WERI-Rb-1 (cell line): ENCODE data around the gene JAG2.
A peak's percentile ranks its signal among the peaks of the same experiment; 100 is the strongest.

ENCODE experiments used
- DNase-seq: peaks from one replicate; pipeline ENCODE4 v3.0.0-alpha.2; 2020
- H3K27ac ChIP-seq: fragments of 250-450 bp; sonication (Bioruptor Pico); 2 replicates; pipeline ENCODE4 v1.5.1; 2020; ENCODE audit warnings: mild to moderate bottlenecking, moderate library complexity
- H3K27me3 ChIP-seq: fragments of 250-450 bp; sonication (Bioruptor Pico); 2 replicates; pipeline ENCODE4 v1.5.1; 2021; ENCODE audit warnings: mild to moderate bottlenecking, low read depth, moderate library complexity; ENCODE audit not compliant: insufficient read depth, severe bottlenecking
- H3K36me3 ChIP-seq: fragments of 250-450 bp; sonication (Bioruptor Pico); 2 replicates; pipeline ENCODE4 v1.5.1; 2020; ENCODE audit warnings: mild to moderate bottlenecking, moderate library complexity
- H3K4me3 ChIP-seq: 2 replicates; pipeline ENCODE4 v1.5.1; 2011; ENCODE audit warnings: low read depth, mild to moderate bottlenecking, control low read depth, low read length
- H3K9me3 ChIP-seq: fragments of 250-450 bp; sonication (Bioruptor Pico); 2 replicates; pipeline ENCODE4 v1.5.1; 2021; ENCODE audit warnings: mild to moderate bottlenecking, moderate library complexity; ENCODE audit not compliant: severe bottlenecking
- CTCF ChIP-seq: IDR thresholded peaks from 2 replicates; pipeline ENCODE4 v1.5.1; 2011; ENCODE audit warnings: low read depth, mild to moderate bottlenecking, control low read depth, inconsistent platforms, low read length

JAG2 gene

DNA sequence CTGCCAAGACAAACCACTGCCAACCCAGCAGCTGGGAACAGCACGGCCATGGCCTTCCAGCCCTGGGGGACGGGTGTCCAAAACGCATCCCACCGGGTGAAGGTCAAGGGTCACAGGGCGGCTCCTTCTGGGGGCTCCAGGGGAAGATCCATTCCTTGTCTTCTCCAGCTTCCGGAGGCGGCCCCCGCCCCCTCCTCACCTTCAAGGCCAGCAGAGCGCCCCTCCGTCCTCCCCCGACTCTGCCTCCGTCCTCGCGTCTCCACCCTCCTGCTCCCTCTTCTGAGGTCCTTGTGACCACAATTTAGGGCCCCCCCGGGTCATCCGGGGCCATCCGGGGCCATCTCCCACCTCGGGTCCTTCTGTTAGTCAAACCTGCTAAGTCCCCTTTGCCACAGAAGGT is 16.4 kb upstream of the JAG2 start:
- Histone ChIP-seq H3K36me3 (no peaks in the 10 kb centered on the region), H3K4me3 (no peak overlapping the region)

DNA sequence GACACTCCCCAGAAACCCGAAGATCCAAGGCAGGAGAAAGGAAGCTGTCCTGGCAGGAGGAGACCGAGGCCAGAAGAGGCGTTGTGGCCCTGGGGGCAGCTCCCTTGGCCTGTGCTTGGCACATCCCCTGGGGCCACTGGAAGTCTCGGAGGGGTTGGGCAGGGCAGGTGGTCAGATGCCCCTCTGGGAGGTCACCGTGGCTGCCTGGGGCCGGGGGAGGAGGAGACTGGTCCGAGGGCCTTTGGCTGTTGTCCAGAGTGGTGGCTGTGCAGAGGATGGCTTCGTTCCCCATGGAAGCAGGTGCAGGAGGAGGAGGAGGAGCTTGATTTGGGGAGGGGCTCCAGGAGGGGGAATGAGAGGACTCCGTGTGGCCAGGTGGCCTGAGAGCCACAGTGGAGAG is 15.9 kb upstream of the JAG2 start:
- peaks cover 10% of the 10 kb centered on the region for H3K9me3 ChIP-seq
- no peak for TF ChIP-seq CTCF
- no peak for DNase-seq
- H3K36me3 ChIP-seq = 0 out of 2 replicates have a peak, but pooled peaks cover 5% of the 10 kb centered on the region
- no peak overlapping the region for H3K27ac ChIP-seq
- no peaks in the 10 kb centered on the region for H3K27me3 ChIP-seq
- no peak overlapping the region for H3K4me3 ChIP-seq

More for the DNA sequence above, 16.4 kb upstream of the JAG2 start:
- TF ChIP-seq CTCF = no peak
- no peak for DNase-seq
- H3K27ac ChIP-seq = no peak overlapping the region
- peaks cover 10% of the 10 kb centered on the region for H3K9me3 ChIP-seq
- no peaks in the 10 kb centered on the region for H3K27me3 ChIP-seq

- no peak for TF ChIP-seq CTCF
- H3K9me3 ChIP-seq = no peaks in the 10 kb centered on the region
- H3K27me3 ChIP-seq = no peaks in the 10 kb centered on the region
- no peak overlapping the region for H3K4me3 ChIP-seq
- H3K27ac ChIP-seq = no peak overlapping the region
- H3K36me3 ChIP-seq = peaks cover 10% of the 10 kb centered on the region
- no peak for DNase-seq
These were observed 13.9 kb upstream of the JAG2 start for GRCh38 chr14:105182296-105183020.

DNA sequence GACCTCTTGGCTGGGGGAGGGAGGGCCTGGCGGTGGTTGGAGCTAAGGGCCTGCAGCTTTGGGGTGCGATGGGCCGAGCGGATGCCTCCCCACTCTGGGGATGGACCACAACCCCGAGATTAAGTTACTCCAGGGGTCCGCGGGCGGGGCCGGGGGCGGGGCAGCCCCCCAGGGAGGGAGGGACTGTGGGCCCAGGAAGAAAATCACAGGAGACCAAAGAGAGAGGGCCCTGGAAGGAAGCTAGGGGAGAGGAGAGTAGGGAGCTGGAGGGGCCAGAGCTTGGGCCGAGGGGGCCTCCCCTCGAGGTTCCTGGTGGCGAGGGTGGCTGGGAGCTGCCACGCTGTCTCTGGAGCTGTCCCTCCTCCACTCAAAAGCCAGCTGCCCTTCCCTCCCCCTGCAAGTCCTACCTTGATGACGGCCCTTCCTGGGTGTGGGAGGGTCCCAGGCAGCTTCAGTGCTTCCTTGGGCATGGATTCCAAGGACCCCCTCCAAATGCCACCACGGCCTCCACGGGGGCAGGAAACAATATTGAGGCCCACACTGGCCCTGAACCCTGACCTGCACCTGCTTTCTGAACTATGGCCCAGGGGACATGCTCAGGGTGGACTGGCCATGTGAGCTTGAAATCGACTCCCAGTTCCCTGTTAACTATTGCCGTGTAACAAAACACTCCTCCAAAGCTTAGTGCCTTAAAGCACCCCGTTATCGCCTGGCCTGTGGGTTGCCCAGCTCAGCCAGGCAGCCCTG is 13.1 kb upstream of the JAG2 start:
- TF ChIP-seq CTCF = no peak
- H3K27me3 ChIP-seq = no peaks in the 10 kb centered on the region
- peak overlapping the region; percentile 30 for H3K4me3 ChIP-seq
- no peak for DNase-seq
- H3K9me3 ChIP-seq = no peaks in the 10 kb centered on the region
- H3K27ac ChIP-seq = no peak overlapping the region
- peaks cover 17% of the 10 kb centered on the region for H3K36me3 ChIP-seq

GRCh38 chr14:105180592-105181548 is 12.3 kb upstream of the JAG2 start, which contains the start of gene NUDT14:
TSS of gene NUDT14 (minus strand) at chr14:105181312. CDS start at chr14:105181209, 103 bp downstream.
- Histone ChIP-seq H3K4me3 (peak within 1 kb of the TSS; percentile 54), H3K9me3 (no peaks in the 10 kb centered on the region), H3K27me3 (no peaks in the 10 kb centered on the region), H3K36me3 (peaks cover 21% of the 10 kb centered on the region), H3K27ac (peak within 1 kb of the TSS; percentile 77)
- DNase-seq = peak; percentile 84
- TF ChIP-seq CTCF = no peak
